ENCODE results near the gene YBEY. TPM values are rescaled to one million over a fixed set of nuclear protein-coding genes. Genes with fewer than 3 reads are reported as not detected.

YBEY gene
- total and polyA plus RNA-seq, 2 donors (not counting 3 experiments of a cell fraction or from before 2014, with no cell fraction given) = 6.1 to 15.3 TPM

- Histone ChIP-seq H3K27me3 (ENCODE audit: control insufficient read depth in 2 of 2, insufficient read depth in 2 of 2, low read length in 2 of 2) (no peaks in the 10 kb centered on the region), H3K36me3 (ENCODE audit: control insufficient read depth in 2 of 2, extremely low read depth in 1 of 2, insufficient read depth in 2 of 2, low read length in 2 of 2) (peaks cover 24 to 39% of the 10 kb centered on the region in 2 experiments), H4K20me1 (replicated peaks; ENCODE audit: control insufficient read depth, extremely low read depth, insufficient read depth, low read length) (no peaks in the 10 kb centered on the region), H3K4me2 (ENCODE audit: insufficient read depth, low read length) (no peak overlapping the region), H3K9me1 (replicated peaks; ENCODE audit: control insufficient read depth, extremely low read depth, insufficient read depth, low read length) (no peaks in the 10 kb centered on the region), H3K4me1 (ENCODE audit: control insufficient read depth, extremely low read depth, insufficient read depth, low read length) (no peaks in the 10 kb centered on the region), H3K9me3 (replicated peaks; ENCODE audit: control insufficient read depth, insufficient read depth, low read length) (no peaks in the 10 kb centered on the region), H3K9ac (replicated peaks; ENCODE audit: extremely low read depth, insufficient read depth, low read length) (no peak overlapping the region), H3K27ac (ENCODE audit: insufficient read depth, low read depth, low read length) (no peak overlapping the region), H3K4me3 (replicated peaks in 1 of 3; ENCODE audit: insufficient read depth in 1 of 3, low read depth in 1 of 3, low read length in 3 of 3) (no peak overlapping the region), H3K79me2 (ENCODE audit: control insufficient read depth, insufficient read depth, low read length) (no peaks in the 10 kb centered on the region), H2AFZ (ENCODE audit: low read depth, low read length) (no peak overlapping the region)
- intact Hi-C loops (cut with micrococcal nuclease) = no loop called here
- ChIA-PET POLR2A (no interaction called here), CTCF (no interaction called here)
- dilution Hi-C loops (cut with MboI; ENCODE audit: extremely low pct_ligation_motif_present, low sequenced_read_pairs) = no loop called here
- TF ChIP-seq POLR2A (IDR thresholded peaks at IDR 0.05; ENCODE audit: low read depth, low read length) (no peak), MAX (IDR thresholded peaks at IDR 0.05; ENCODE audit: insufficient read depth, insufficient read length) (no peak), FOS (IDR thresholded peaks at IDR 0.05; ENCODE audit: borderline replicate concordance, insufficient read depth, low read length) (no peak), CTCF (IDR thresholded peaks at IDR 0.05; ENCODE audit: extremely low read depth in 1 of 2, insufficient read depth in 1 of 2, low read depth in 1 of 2, low read length in 2 of 2) (no peak), EZH2 (IDR thresholded peaks at IDR 0.05; ENCODE audit: borderline replicate concordance, low read depth, low read length, severe bottlenecking) (no peak), POLR2AphosphoS5 (IDR thresholded peaks at IDR 0.05; ENCODE audit: insufficient read depth, low read depth, low read length) (no peak), MYC (IDR thresholded peaks at IDR 0.05; ENCODE audit: low read depth, low read length) (no peak), JUN (IDR thresholded peaks at IDR 0.05; ENCODE audit: borderline replicate concordance, insufficient read depth, insufficient read length, low read depth) (no peak), GATA2 (IDR thresholded peaks at IDR 0.05; ENCODE audit: insufficient read depth, insufficient read length, low read depth, low read length) (no peak)
- DNase-seq (ENCODE audit: low read depth, low spot score) (no peak), FAIRE-seq (no peak)
- BruUV-seq (replicated peaks) = no TSS peak
These were observed 12.8 kb upstream of the YBEY start for GRCh38 chr21:46273341-46273740.
